ENCODE data around the gene TBX21.

- TF ChIP-seq EZH2 (optimal IDR thresholded peaks at IDR 0.05; ENCODE audit: low read depth, low read length): no peak
- no peak for TF ChIP-seq CTCF (IDR thresholded peaks at IDR 0.05; ENCODE audit: low read length)
These were observed 59.4 kb downstream of the TBX21 start for GRCh38 chr17:47792457-47792856.
